ENCODE measurements around the gene LIPF.

LIPF gene

GRCh38 chr10:88715517-88715916 is 51.3 kb downstream of the LIPF start:
- Histone ChIP-seq H3K4me3 (ENCODE audit: low read depth, low read length) (no peak overlapping the region), H3K9ac (ENCODE audit: low read length) (no peak overlapping the region), H3K27ac (ENCODE audit: low read depth, low read length) (no peak overlapping the region), H3K27me3 (ENCODE audit: control insufficient read depth, insufficient read depth, low read length) (peaks cover 21% of the 10 kb centered on the region; the same call in 1 of the 2 replicates), H3K4me1 (ENCODE audit: control insufficient read depth, insufficient read depth, low read length) (no peaks in the 10 kb centered on the region), H3K9me3 (ENCODE audit: control insufficient read depth, insufficient read depth, low read depth, low read length) (no peaks in the 10 kb centered on the region), H3K36me3 (ENCODE audit: control insufficient read depth, insufficient read depth, low read length) (no peaks in the 10 kb centered on the region)

GRCh38 chr10:88721392-88721791 is 57.1 kb downstream of the LIPF start:
- Histone ChIP-seq H3K27me3 (ENCODE audit: control insufficient read depth, insufficient read depth, low read length) (peaks cover 34% of the 10 kb centered on the region), H3K9me3 (ENCODE audit: control insufficient read depth, insufficient read depth, low read depth, low read length) (no peaks in the 10 kb centered on the region), H3K36me3 (ENCODE audit: control insufficient read depth, insufficient read depth, low read length) (no peaks in the 10 kb centered on the region), H3K27ac (ENCODE audit: low read depth, low read length) (no peak overlapping the region), H3K9ac (ENCODE audit: low read length) (no peak overlapping the region), H3K4me1 (ENCODE audit: control insufficient read depth, insufficient read depth, low read length) (no peaks in the 10 kb centered on the region), H3K4me3 (ENCODE audit: low read depth, low read length) (no peak overlapping the region)

GRCh38 chr10:88725798-88726197 is 61.6 kb downstream of the LIPF start:
- Histone ChIP-seq H3K36me3 (ENCODE audit: control insufficient read depth, insufficient read depth, low read length) (no peaks in the 10 kb centered on the region), H3K9me3 (ENCODE audit: control insufficient read depth, insufficient read depth, low read depth, low read length) (no peaks in the 10 kb centered on the region), H3K27ac (ENCODE audit: low read depth, low read length) (no peak overlapping the region), H3K9ac (ENCODE audit: low read length) (no peak overlapping the region), H3K27me3 (ENCODE audit: control insufficient read depth, insufficient read depth, low read length) (peaks cover 43% of the 10 kb centered on the region), H3K4me3 (ENCODE audit: low read depth, low read length) (no peak overlapping the region), H3K4me1 (ENCODE audit: control insufficient read depth, insufficient read depth, low read length) (no peaks in the 10 kb centered on the region)

GRCh38 chr10:88728107-88728763 is 64.0 kb downstream of the LIPF start:
- Histone ChIP-seq H3K4me1 (ENCODE audit: control insufficient read depth, insufficient read depth, low read length) (peaks cover 6% of the 10 kb centered on the region), H3K4me3 (ENCODE audit: low read depth, low read length) (no peak overlapping the region), H3K9ac (ENCODE audit: low read length) (no peak overlapping the region), H3K27ac (ENCODE audit: low read depth, low read length) (no peak overlapping the region), H3K9me3 (ENCODE audit: control insufficient read depth, insufficient read depth, low read depth, low read length) (no peaks in the 10 kb centered on the region), H3K27me3 (ENCODE audit: control insufficient read depth, insufficient read depth, low read length) (peaks cover 43% of the 10 kb centered on the region), H3K36me3 (ENCODE audit: control insufficient read depth, insufficient read depth, low read length) (no peaks in the 10 kb centered on the region)

All from HUES6 (cell line).